GM12874 (cell line): ENCODE results near the gene PTGDS.

Experiments
- TF ChIP-seq, protein P1 (sequence below): IDR thresholded peaks from 2 replicates; pipeline ENCODE4 v1.5.1; 2011; ENCODE audit warnings: low read depth, mild to moderate bottlenecking, control low read depth, low read length, moderate library complexity; ENCODE audit not compliant: insufficient read depth

Gene PTGDS

DNA sequence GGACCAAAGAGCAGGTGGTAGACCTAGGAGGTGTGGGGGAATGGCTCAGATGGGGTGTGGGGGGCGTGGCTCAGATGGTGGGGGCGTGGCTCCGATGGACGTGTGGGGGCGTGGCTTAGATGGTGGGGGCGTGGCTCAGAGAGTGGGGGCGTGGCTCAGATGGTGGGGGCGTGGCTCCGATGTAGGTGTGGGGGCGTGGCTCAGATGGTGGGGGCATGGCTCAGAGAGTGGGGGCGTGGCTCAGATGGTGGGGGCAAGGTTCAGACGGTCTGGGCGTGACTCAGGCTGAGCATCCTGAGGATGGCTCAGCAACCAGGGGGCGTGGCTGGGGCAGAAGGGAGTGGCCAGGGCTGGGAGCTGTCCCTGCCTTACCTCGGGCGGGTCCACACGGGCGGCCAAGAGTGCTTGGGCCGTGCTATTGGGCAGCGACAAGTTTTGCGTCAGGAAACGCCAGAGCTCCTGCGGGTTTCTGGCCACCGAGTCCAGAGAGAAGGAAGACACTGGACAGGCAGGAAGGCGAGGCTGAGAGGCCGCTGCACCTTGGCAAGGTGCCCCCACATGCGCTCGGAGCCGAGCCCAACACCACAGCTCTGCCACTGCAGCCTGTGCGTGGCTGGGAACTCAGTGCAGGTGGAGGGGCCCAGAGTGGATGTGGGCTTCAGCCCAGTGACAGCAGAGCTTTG lies 44.8 kb downstream of the PTGDS start:
- TF ChIP-seq, protein P1, sequence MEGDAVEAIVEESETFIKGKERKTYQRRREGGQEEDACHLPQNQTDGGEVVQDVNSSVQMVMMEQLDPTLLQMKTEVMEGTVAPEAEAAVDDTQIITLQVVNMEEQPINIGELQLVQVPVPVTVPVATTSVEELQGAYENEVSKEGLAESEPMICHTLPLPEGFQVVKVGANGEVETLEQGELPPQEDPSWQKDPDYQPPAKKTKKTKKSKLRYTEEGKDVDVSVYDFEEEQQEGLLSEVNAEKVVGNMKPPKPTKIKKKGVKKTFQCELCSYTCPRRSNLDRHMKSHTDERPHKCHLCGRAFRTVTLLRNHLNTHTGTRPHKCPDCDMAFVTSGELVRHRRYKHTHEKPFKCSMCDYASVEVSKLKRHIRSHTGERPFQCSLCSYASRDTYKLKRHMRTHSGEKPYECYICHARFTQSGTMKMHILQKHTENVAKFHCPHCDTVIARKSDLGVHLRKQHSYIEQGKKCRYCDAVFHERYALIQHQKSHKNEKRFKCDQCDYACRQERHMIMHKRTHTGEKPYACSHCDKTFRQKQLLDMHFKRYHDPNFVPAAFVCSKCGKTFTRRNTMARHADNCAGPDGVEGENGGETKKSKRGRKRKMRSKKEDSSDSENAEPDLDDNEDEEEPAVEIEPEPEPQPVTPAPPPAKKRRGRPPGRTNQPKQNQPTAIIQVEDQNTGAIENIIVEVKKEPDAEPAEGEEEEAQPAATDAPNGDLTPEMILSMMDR, result no peak

DNA sequence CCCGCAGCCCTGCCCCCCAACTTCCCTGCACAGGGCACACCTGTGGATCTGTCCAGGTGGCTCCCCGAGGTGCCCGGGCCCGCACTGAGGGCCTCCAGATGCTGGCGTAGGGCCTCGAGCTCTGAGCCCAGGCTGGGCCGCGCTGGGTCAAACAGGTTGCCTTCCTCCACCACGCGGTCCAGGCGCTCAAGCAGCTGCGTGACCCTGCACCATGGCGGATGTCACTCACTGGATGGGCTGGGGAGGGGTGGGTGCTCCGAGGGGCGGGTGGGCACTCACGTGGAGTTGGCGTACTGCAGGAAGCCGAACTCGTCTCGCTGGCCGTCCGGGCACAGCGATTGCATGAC lies 45.3 kb downstream of the PTGDS start:
- TF ChIP-seq, protein P1, result no peak

GRCh38 chr9:137023157-137023556 lies 45.9 kb downstream of the PTGDS start:
- TF ChIP-seq, protein P1, result no peak

DNA sequence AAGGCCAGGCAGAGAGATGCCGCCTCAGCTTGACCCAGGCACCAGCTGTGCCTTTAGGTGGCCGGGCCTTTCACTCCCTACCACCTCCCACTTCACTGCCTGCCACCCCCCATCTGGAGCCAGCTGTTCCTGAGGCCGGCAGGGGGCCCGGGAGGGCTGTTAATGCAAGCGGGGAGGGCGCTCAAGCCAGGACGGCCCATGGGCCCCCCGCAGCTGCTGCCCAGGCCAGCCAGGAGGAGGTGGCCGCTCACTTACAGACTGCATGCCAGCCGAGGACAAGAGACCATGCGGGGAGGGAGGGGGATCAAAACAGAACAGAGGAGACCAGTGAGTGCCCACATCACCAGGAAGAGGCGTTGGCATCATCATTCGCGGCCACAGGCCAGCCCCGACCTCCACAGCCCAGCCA lies 46.3 kb downstream of the PTGDS start:
- TF ChIP-seq, protein P1, result no peak

- TF ChIP-seq, protein P1, result no peak
These were observed 48.2 kb downstream of the PTGDS start for GRCh38 chr9:137025517-137025966.

DNA sequence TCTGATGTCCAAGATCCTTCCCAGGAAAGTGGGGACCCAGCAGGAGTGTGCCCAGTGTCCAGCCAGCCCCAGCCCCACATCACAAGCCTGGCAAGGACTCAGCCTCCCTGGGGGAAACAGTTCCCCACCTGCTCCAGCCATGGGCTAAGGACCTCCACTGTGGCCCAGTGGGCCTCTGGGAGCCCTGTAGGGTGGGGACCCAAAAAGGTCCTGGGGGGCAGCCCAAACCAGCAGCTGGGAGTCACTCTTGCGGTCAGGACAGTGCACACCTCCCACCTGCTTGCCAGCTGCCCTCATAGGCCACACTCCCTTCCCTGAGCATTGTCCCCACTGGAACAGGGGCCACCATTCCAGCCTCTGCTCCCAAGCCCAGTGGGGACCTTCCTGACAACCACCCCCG lies 49.1 kb downstream of the PTGDS start:
- TF ChIP-seq, protein P1, result no peak

GRCh38 chr9:137026828-137027227 lies 49.5 kb downstream of the PTGDS start:
- TF ChIP-seq, protein P1, result no peak
